GM18526 (cell line): ENCODE results near the gene FAM107A.

Source experiments
- POLR2A ChIP-seq: IDR thresholded peaks from 3 replicates; pipeline ENCODE4 v1.6.1; 2011; ENCODE audit not compliant: insufficient read length; ENCODE audit errors: extremely low read depth

Gene FAM107A

DNA sequence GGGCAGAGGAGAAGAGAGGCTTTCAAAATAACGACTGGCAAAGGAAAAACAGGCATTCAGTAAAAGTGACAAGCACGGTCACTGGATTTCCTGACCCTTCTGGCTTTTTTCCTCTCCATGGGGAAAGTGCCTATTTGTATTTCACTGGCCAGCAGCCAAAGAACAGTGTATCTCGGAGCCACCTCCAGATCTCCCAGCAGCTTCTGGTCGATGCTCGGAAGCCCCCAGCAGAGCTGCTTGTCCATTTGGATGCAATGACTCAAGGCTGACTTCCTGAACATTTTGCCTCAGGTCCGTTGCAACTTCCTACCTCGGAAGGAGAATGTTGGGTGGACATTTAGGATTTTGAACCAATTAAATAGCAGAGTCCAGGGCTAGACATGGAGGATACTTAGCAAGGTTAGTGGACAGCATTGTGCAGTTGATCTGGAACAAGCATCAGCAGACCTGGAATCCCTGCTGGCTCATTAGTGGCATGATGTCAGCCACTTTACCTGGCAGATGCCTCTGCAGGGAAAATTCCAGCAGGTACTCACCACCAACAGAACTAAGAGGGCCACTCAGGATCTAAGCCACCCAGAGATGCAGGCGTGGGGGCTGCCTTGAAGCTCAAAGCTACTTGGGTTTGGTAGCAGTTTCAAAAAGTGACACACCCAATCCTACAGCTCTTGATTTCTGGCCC, 1.1 kb downstream of the FAM107A start:
- TF ChIP-seq POLR2A, result no peak

DNA sequence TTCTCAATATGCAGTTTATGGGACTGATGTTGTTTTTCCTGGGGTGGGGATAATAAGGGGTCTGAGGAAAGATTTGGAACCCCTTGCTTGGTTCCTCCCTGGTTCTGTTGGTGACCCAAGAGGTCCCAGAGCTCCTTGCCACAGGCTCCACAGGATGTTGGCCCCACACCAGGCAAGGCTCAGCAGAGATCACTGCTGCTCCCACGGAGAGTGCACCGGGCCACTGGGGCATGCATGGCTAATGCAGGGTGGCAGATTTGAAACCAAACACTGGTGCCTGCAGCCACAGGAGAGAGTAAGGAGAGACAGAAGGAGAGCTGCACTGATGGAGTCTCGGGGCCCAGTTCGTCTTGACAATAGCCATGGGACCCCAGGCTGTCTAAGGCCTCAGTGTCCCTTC, 2.5 kb downstream of the FAM107A start:
- no peak for TF ChIP-seq POLR2A

DNA sequence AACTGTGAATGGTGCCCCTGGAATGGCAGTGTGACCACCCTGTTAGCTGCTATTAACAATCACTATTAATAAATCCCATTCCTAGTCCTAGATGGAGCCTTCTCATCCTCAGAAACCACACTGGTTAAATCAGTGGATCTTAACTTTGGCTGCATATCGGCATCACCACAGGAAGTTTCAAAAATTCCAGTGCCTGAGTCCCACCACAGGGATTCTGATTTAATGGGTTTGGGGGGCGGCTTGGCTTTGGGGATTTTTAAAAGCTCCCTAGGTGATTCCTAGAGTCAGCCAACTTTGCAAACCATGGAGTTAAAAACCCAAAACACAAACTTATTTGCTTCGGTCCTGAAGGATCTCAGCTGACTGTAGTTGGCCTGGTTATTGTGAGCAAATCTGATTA, 3.1 kb downstream of the FAM107A start:
- no peak for TF ChIP-seq POLR2A

DNA sequence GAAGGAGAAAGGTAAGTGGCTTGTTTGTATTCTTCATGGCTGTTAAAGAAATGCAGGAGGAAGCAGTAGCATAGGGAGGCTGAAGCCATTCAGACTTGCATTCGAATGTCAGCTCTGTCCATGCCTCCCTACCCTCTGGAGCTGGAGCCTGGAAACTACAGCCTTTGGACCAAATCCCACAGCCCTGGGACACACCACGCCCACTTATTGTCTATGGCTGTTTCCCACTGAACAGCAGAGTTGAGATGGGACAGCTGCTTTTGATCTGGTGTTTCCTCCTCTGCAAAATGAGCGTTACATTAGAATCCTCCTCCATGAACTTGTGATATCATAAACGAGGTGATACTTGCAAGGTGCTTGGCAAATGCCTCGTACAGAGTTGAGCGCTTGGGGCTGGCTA, 3.6 kb downstream of the FAM107A start:
- TF ChIP-seq POLR2A, result no peak

DNA sequence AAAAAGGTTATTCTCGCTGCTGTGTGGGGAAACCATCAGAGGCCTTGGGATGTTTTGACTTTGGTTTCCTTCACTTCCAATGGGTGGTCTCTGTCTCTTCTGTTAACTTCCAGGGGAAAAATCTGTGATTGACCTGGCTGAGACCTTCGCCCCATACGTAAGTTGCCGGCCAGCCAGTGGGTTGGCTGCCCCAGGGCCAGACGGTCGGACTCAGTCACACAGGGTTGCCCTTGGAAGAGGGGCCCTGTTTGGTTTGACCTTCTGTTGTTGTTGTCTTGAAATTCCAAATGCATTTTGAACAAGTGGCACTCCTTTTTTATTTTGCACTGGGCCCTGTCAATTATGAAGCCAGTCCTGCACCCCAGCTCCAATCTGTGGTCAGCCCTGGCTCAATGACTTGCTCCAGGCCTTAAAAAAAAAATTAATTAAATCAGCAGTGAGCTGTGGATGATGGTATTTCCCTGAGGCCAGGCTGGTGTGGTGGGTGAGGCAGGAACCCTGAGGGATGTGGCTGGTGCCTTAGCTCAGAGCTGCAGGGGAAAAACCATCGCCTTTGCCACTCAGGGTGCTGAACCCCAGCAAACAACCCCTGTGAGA, 4.5 kb downstream of the FAM107A start:
- TF ChIP-seq POLR2A, result no peak

DNA sequence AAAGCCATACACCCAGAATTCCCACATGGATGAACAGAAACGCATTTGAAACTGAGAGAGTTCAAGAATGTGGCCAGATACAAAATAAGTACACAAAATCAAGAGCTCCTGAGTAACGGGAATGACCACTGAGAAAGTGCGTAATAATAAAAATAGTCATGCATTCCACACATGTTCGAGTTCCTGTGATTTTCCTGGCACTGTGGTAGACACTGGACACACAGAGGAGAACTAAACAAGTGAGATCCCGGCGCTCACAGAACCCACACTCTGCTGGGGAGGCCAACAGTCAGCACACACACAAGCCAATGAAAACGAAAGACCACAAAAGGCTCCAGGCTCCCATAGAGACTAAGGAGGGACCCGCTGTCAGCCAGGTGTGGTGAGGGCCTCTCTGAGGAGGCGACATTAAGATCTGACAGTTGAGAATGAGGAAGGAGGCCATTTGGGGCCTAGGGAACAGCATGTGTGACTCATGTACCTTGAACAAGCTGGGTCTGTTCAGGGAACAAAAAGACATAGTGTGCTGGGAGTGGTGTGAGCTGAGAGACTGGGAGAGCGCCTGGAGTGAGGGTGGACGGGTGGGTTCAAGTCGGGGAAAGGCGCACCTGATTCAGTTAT, 5.1 kb downstream of the FAM107A start:
- no peak for TF ChIP-seq POLR2A

DNA sequence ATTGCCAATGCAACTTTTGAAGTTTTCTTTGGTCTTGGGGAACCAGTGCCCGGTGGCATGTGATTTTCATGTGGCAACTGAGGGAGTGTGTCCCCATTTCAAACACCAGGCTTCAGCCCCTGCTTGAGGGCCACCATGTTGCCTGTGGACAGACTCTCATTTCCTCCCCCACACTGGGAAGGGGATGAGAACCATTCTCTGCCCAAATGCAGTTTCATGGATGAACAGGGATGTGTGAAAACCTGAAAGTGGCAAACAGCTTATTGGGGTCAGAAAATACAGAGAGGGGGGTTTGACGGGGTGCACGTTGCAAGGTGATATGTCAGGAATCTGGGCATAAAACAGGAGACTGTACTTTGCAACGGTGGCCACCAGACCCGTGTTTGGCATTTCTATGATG, 6.3 kb downstream of the FAM107A start:
- TF ChIP-seq POLR2A, result no peak

DNA sequence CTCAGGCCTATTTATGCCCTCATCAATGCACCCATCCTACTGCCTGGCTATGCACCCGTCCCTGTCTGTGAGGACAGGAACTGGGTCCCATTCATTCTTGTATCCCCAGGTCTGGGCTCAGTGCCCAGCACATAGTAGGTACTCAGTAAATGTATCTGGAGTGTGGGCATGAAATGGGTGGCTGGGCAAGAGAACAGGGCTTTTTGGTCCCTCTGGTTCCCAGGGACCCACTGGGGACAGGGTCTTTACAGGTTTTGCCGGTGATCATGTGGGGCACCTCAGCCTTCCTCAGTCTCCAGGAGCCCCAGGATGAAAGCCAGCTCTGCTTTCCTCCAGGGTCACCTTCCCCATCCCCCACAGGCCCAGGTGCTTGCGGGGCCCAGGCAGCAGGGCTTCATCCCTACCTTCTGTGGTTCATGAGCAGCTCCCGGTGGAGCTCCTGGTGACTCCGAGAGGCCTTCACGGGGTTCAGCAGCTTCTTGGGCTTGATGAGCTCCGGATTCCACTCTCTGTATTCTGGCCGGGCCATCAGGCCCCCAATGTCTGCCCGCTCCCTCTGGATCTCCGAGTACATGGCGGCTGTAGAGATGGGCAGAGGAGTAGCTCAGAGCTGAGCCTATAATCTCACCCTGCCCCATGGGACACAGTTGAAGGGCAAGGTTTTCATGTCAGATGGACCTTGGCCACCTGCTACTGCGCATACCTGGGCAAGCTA, 7.7 kb downstream of the FAM107A start:
- TF ChIP-seq POLR2A, result no peak

DNA sequence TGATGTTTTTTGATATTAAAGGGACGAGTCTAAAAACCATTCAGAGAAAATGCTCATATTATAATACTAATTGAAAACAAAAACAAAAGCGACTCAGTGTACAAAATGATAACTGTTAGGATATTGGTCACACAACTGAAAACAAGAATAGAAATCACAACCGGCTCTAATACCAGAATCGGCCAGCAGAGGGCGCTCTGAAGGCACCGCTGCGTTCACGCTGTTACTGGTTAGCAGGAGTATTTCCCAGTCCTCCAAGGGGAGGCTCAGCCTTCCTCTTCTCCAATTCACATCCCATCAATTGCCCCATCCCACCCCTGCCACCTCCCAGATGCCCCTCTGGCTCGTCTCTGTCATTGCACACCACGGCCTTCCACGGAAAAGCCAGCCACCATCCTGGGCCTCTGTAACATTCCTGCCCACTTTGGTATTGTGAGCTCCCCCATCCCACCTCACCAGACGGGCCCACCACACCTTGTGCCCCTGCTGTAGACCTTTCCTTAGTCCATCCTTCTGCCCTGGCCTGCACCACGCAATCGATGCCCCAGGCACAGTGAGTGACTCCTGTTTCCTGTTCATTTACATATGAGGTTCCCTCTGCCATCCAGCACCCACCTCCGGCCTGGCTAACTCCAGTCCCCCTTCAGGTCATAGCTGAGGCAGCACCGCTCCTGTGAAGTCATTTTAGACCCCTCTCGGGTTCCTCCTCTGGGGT, 8.5 kb downstream of the FAM107A start:
- no peak for TF ChIP-seq POLR2A

DNA sequence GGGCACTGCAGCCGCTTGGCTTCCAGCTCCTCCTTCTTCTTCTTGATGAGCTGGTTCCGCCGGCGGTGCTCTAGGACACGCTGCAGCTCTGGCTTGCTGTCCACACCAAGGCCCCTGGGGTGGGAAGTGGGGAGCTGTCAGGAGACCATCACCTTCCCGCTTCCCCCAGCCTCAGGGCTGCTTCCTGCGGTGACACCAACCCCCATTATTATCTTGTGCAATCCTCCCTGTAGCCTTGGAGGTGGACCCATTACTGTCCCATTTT, 10.0 kb downstream of the FAM107A start:
- TF ChIP-seq POLR2A, result no peak

DNA sequence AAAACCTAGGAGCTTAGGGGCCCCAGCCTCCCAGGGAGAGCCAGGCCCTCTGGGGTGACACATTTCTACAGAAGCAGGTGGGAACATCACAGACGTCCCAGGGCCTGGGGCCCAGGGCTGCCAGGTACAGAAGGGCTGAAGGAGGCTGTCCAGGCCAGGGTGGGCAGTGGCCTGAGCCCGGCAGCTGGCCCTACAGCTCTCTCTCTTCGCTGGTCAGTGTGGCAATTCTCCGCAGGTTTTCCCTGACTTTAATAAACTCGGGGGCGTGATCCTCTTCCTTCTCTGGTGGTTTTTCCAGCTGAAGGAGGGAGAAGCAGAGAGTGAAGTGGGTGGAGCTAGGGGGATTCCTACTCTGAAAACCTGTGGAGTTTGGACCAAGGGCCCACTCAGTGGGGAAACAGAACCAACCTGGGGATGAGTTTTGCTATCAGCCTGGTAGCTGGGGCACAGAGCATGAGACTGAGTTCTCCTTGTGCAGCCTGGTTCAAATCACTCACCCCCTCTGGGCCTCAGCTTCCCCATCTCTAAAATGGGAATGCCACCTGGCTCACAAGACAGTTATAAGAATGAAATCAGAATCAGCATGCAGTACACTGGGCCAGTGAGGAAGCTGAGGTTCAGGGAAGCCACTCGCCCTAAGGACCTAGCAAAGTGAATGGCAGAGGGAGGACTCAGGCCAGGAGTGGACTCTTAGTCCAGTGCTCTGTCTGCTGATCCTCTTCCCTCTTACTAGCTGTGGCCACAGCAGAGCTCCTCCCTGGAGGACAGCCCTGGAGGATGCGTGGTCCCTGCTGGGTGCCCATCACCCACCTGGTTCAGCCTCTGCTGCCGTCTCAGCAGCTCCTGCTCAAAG, 10.6 kb downstream of the FAM107A start:
- no peak for TF ChIP-seq POLR2A

DNA sequence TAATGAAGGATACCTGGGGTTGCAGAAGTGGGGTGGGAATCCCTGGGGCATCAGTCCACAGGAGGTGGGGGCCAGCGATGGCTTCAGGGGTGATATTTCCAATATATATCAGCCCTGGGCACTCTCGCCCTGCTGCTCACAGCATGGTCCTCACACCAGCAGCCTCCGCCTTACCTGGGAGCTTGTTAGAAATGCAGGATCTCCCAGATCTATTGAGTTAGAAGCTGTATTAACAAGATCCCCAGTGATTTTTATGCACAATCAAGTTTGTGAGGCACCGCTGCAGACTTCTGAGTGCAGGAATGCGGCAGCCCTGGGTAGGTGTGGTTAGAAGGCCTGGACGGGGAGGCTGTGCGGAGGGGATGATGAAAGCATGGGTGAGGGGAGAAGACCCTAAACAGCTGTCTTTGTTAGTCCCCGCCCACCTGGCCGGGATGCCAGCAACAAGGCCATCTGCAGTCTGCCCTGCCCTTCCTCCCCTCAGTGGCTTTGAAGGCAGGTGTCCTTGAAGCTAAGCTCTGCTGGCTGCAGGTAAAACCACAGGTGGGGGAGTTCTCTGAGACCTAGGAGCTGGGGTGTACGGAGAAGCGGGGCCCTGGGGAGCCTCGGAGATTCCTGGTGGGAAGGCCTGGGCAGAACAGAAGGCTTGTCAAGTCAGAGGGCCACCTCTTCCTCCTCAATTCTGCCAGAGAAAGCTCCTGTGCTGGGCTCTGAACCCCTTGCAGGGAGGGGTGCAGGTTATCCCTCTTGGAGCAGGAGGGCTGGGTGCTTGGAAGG, 11.4 kb downstream of the FAM107A start:
- TF ChIP-seq POLR2A, result no peak

DNA sequence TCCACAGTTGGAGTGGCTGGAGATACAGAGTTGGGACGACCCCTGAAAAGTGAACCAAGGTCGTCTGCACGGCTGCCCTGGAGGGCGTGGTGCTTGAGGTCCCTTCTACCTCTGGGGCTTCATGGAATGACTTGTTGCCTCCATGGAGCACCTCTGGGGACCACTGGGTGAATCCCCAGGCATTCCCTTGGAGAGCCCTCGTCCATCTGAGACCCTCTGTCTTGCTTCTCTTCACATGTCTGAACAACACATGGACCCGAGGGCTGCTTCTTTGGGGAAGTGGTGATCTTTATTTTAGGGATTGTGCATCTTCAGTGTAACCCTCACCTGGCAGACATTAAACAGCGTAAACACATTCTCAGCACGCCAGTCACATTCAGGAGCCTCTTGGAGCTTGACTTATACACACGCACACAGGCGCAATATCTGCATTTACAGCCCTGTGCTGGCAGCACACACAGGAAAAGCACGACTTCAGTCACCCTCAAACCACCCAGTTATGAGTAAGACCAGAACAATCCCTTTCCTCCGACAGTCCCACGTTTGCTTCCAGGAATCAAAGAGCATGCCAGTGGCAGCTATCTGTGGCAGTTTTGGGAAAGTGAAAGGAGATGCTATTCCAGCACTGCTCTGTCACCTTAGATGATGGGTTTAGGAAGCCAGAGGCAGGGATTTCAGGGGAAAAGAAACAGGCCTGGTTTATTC, 12.6 kb downstream of the FAM107A start:
- TF ChIP-seq POLR2A, result no peak
